Activated CD4-positive, alpha-beta T cell treated with anti-CD3 and anti-CD28 coated beads for 36 hours (primary cell): Measurements from ENCODE around the gene KLHDC4. TPM values are rescaled to one million over a fixed set of nuclear protein-coding genes. Genes with fewer than 3 reads are reported as not detected.

Experiments used
- ATAC-seq: fragments of 200-7000 bp; cut with Tn5 transposase; one replicate; pipeline ENCODE4 v1.10.0; 2021; ENCODE audit warnings: mild to moderate bottlenecking, moderate library complexity
- CTCF ChIA-PET: fragments of 350-600 bp; sonication (Branson Sonifier 250); formaldehyde crosslinking; loops from one replicate; lab custom pipeline; 2021; ENCODE audit warnings: antibody characterized with exemption; lab: Charles Lee
- POLR2A ChIA-PET: fragments of 350-600 bp; sonication (Branson Sonifier 250); formaldehyde crosslinking; loops from one replicate; lab custom pipeline; 2021; ENCODE audit warnings: antibody characterized with exemption, inconsistent platforms; lab: Charles Lee
- DNase-seq: peaks from one replicate; pipeline ENCODE4 v3.0.0-alpha.2; 2020
- H3K27ac Mint-ChIP-seq: one replicate; pipeline ENCODE4 v1.8.0; 2021; ENCODE audit warnings: mixed read lengths
- H3K27me3 Mint-ChIP-seq: one replicate; pipeline ENCODE4 v1.8.0; 2021; ENCODE audit warnings: mixed read lengths
- H3K36me3 Mint-ChIP-seq: one replicate; pipeline ENCODE4 v1.8.0; 2021; ENCODE audit warnings: low read depth, mixed read lengths
- H3K4me1 Mint-ChIP-seq: one replicate; pipeline ENCODE4 v1.8.0; 2021; ENCODE audit warnings: mixed read lengths
- H3K4me3 Mint-ChIP-seq: one replicate; pipeline ENCODE4 v1.8.0; 2021; ENCODE audit warnings: mild to moderate bottlenecking, moderate library complexity, mixed read lengths
- H3K9me3 Mint-ChIP-seq: one replicate; pipeline ENCODE4 v1.8.0; 2021; ENCODE audit warnings: low read depth, mixed read lengths
- intact Hi-C, 2 experiments: fragments of 100-400 bp; cut with DNase I in 1 of 2; cut with micrococcal nuclease in 1 of 2; formaldehyde crosslinking; loops; one replicate each; pipeline versions ENCODE4 v1.14.2 to v1.15.1; 2022 to 2024; cut with DNase I, micrococcal nuclease
- total RNA-seq, 2 experiments: library from RNA; stranded (reverse); gene quantifications; one replicate each; pipeline ENCODE4 v1.2.3, GENCODE V29; 2021

Gene KLHDC4
- total RNA-seq, 2 experiments from 2014 or later, result 67.0 to 77.3 TPM

DNA sequence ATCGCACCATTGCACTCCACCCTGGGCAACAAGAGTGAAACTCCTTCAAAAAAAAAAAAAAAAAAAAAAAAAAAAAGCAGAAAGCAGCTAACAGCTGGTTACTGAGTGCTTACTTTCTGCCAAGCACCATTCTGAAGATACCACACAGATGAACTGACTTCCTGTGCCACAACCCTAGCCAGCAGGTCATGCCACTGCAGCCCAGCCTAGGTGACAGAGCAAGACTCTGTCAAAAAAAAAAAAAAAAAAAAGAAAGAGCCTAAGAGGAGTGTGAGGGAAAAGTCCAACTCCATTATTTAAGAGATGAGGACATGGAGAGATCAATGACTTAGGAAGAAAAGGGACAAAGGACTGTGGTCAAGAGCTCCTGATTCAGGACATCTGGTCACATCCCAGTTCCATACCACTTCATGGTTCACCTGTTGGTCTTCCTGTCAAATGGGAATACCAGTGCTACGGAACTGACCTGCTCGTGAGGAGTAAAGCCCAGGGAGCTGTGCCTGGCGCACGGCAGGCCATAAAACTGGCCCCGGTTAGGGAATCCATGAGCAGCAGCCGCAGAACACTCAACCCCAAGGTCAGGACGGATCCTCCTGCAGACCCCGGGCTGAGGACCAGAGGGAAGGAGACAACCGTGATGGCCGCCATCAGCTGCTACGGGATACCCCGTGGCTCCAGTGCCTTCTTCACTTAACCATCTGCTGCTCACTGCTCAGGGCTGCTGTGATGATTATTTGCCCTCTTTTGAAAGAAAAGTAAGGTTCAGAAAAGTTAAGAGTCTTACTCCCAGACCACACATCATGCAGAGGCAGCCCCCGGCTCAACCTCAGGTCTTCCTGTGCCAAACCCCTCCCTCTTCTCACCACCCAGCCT is 950 bp downstream of the KLHDC4 start:
- peak; percentile 29 for DNase-seq
- peak; percentile 37 for ATAC-seq
- peak overlapping the region; percentile 100 for H3K4me3 Mint-ChIP-seq
- intact Hi-C loops, result loop anchor here (1.0 to 5.0 kb wide), 6 partner anchors 178 to 805 kb away; partner anchors contain the start of genes BANP (in 1 of the 2), MAP1LC3B (in 1 of the 2), ZC3H18 (in 1 of the 2) and ZCCHC14 (in 1 of the 2)
- POLR2A ChIA-PET, result interaction anchor here (3.0 kb wide), 1 partner anchor 14 kb away, joined by 13 read pairs; no protein-coding TSS in a partner anchor
- no peaks in the 10 kb centered on the region for H3K9me3 Mint-ChIP-seq
- H3K36me3 Mint-ChIP-seq, result peaks cover 44% of the 10 kb centered on the region
- H3K27me3 Mint-ChIP-seq, result no peaks in the 10 kb centered on the region
- H3K4me1 Mint-ChIP-seq, result peaks cover 35% of the 10 kb centered on the region
- CTCF ChIA-PET, result interaction anchor here (0.6 to 1.3 kb wide), 4 partner anchors 75 to 472 kb away, joined by 3 to 5 read pairs (median 3); no protein-coding TSS in a partner anchor
- peak overlapping the region; percentile 82 for H3K27ac Mint-ChIP-seq

- ChIA-PET POLR2A (no interaction called here), CTCF (interaction anchor here (1.7 kb wide), 1 partner anchor 109 kb away, joined by 4 read pairs; no protein-coding TSS in a partner anchor)
- no peaks in the 10 kb centered on the region for H3K27me3 Mint-ChIP-seq
- peak overlapping the region; percentile 9 for H3K27ac Mint-ChIP-seq
- no peak for ATAC-seq
- intact Hi-C loops, result no loop called here
- no peak for DNase-seq
- no peak overlapping the region for H3K4me3 Mint-ChIP-seq
- H3K4me1 Mint-ChIP-seq, result peaks cover 32% of the 10 kb centered on the region
- no peaks in the 10 kb centered on the region for H3K9me3 Mint-ChIP-seq
- H3K36me3 Mint-ChIP-seq, result peaks cover 55% of the 10 kb centered on the region
These were observed 3.2 kb downstream of the KLHDC4 start for GRCh38 chr16:87762620-87763019.

GRCh38 chr16:87762071-87762571 is 3.7 kb downstream of the KLHDC4 start:
- ChIA-PET POLR2A (no interaction called here), CTCF (interaction anchor here (1.7 kb wide), 1 partner anchor 109 kb away, joined by 4 read pairs; no protein-coding TSS in a partner anchor)
- Mint-ChIP-seq H3K4me3 (no peak overlapping the region), H3K27ac (peak overlapping the region; percentile 9), H3K27me3 (no peaks in the 10 kb centered on the region), H3K36me3 (peaks cover 55% of the 10 kb centered on the region), H3K9me3 (no peaks in the 10 kb centered on the region), H3K4me1 (peaks cover 30% of the 10 kb centered on the region)
- DNase-seq (no peak), ATAC-seq (no peak)
- intact Hi-C loops, result no loop called here

DNA sequence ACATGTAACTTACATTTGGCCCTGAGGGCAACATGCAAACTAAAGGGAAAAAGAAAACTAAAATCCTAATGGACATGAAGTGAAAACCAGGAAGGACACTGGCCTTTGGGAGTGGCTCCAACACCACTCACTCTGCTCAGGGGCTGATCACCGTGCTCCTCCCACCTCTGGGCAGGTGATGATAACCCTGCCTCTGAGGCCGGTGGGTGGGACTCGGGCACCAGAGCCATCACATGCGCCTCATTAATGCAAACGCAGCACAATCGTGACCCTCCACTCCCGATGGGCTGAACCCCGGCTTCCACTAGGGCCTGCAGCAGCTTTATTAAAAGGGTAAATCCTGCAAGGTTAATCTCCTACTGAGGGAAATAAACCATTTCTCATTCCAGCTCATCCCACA is 4.7 kb downstream of the KLHDC4 start:
- no peaks in the 10 kb centered on the region for H3K27me3 Mint-ChIP-seq
- peaks cover 59% of the 10 kb centered on the region for H3K36me3 Mint-ChIP-seq
- no peak overlapping the region for H3K4me3 Mint-ChIP-seq
- peaks cover 28% of the 10 kb centered on the region for H3K4me1 Mint-ChIP-seq
- H3K27ac Mint-ChIP-seq, result no peak overlapping the region
- no peak for DNase-seq
- ChIA-PET POLR2A (no interaction called here), CTCF (no interaction called here)
- no peaks in the 10 kb centered on the region for H3K9me3 Mint-ChIP-seq
- no peak for ATAC-seq
- intact Hi-C loops, result no loop called here

DNA sequence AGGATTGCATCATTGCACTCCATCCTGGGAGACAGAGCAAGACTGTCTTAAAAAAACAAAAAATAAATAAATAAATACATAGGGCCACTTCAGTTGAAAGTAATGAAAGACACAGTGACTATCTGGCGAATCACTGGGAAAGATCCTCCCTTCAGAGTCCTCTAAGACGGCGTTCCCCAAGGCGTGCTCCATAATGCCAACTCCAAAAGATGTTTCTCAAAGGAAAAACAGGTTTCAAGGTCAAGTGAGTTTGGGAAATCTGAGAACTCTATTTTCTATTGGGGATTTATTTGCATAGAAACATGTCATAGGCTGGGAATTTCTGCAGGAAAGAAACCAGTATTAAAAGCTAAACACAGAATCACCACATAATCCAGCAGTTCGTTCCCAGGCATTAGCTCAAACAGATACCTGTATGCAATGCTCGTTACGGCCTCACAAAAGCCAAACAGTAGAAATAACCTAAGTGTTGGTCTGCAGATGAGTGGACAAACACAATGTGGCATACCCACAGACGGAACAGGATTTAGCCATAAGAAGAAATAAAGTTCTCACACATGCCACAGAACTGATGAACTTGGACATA is 7.9 kb downstream of the KLHDC4 start:
- DNase-seq (no peak), ATAC-seq (no peak)
- ChIA-PET POLR2A (no interaction called here), CTCF (interaction anchor here (1.6 kb wide), 1 partner anchor 11 kb away, joined by 7 read pairs; no protein-coding TSS in a partner anchor)
- Mint-ChIP-seq H3K9me3 (no peaks in the 10 kb centered on the region), H3K4me1 (peaks cover 13% of the 10 kb centered on the region), H3K36me3 (peaks cover 67% of the 10 kb centered on the region), H3K27me3 (no peaks in the 10 kb centered on the region), H3K27ac (no peak overlapping the region), H3K4me3 (no peak overlapping the region)
- intact Hi-C loops, result no loop called here

GRCh38 chr16:87754535-87754934 is 11.3 kb downstream of the KLHDC4 start:
- ChIA-PET CTCF (no interaction called here), POLR2A (interaction anchor here (0.6 kb wide), 2 partner anchors 33 to 141 kb away, joined by 3 to 4 read pairs; no protein-coding TSS in a partner anchor)
- H3K4me1 Mint-ChIP-seq, result no peaks in the 10 kb centered on the region
- DNase-seq (no peak), ATAC-seq (no peak)
- no peaks in the 10 kb centered on the region for H3K9me3 Mint-ChIP-seq
- no peaks in the 10 kb centered on the region for H3K27me3 Mint-ChIP-seq
- intact Hi-C loops, result no loop called here
- no peak overlapping the region for H3K4me3 Mint-ChIP-seq
- H3K27ac Mint-ChIP-seq, result no peak overlapping the region
- peaks cover 54% of the 10 kb centered on the region for H3K36me3 Mint-ChIP-seq

DNA sequence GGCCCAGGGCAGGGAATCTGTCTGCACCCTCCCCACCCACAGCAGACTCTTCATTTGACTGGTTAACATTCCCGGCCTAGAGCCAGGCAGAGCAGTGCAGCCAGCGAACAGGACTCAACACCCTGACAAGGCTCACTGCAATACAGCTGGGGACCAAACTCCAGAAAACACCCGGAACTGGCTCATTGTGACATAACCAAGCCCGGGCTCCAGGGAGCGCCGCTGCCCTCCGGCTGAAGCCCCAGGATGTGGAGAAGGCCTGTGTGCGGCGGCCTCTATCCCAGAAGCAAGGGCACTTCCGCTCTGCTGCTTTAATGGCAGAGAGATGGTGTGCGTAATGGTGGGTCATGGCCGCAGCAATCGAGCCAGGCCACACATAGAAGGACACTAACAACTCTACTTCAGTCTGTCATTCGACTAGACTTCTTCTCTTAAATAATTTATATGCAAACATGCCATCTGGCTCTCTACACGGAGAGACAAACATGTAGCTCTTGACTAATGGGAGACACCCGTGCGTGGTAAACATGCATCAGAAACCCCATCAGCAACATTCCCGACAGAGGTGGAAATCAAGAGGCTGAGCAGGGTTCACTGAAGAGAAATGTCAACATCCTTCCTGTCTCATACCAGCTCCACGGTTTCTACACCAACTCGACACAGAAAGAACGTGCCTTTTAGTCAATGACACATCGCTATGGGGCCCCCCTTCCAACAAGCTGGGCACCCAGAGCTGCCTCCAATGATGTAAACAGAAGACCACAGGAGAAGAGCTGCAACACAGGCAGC is 18.0 kb downstream of the KLHDC4 start:
- Mint-ChIP-seq H3K4me3 (no peak overlapping the region), H3K9me3 (no peaks in the 10 kb centered on the region), H3K27ac (no peak overlapping the region), H3K4me1 (no peaks in the 10 kb centered on the region), H3K36me3 (peaks cover 56% of the 10 kb centered on the region), H3K27me3 (no peaks in the 10 kb centered on the region)
- ChIA-PET POLR2A (no interaction called here), CTCF (interaction anchor here (1.0 kb wide), 1 partner anchor 77 kb away, joined by 3 read pairs; no protein-coding TSS in a partner anchor)
- intact Hi-C loops, result no loop called here
- DNase-seq (no peak), ATAC-seq (no peak)

- H3K4me3 Mint-ChIP-seq, result no peak overlapping the region
- DNase-seq, result no peak
- CTCF ChIA-PET, result no interaction called here
- peaks cover 56% of the 10 kb centered on the region for H3K36me3 Mint-ChIP-seq
- H3K27me3 Mint-ChIP-seq, result no peaks in the 10 kb centered on the region
- POLR2A ChIA-PET, result no interaction called here
- H3K4me1 Mint-ChIP-seq, result peaks cover 4% of the 10 kb centered on the region
- no peak for ATAC-seq
- H3K27ac Mint-ChIP-seq, result no peak overlapping the region
- H3K9me3 Mint-ChIP-seq, result no peaks in the 10 kb centered on the region
- intact Hi-C loops, result no loop called here
These were observed 19.6 kb downstream of the KLHDC4 start for GRCh38 chr16:87746178-87746577.

DNA sequence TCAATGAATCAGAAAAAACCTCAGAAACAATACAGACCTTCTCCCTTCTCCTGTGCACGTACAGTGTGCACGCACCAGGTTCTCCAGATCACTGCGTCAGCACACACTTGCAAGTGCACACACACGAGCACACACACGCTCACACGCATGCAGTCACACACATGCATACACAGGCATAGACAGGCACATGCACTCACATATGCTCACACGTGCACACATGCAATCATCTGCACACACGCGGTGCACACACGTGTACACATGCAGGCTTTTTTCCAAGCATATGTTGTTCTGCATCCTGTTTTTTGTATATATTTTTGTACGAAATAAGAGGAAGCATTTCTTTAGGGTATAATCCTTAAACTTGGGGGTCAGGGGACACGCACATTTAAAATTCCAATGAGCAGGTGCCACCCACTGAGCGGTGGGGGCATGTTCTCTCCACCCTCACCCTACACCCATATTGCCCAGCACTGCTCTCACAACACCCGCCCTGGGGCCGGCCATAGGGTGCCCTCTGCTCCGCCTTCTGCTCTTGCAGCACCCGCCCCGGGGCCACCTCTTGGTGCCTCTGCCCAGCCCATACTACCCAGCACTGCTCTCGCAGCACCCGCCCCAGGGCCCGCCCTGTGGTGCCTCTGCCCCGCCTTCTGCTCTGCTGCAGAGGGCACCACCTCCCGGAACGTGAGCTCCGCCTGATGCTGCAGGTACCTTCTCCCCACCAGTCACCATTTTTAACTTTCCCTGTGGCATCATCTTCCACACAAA is 20.9 kb downstream of the KLHDC4 start:
- intact Hi-C loops, result no loop called here
- H3K36me3 Mint-ChIP-seq, result peaks cover 51% of the 10 kb centered on the region
- H3K27ac Mint-ChIP-seq, result no peak overlapping the region
- H3K4me1 Mint-ChIP-seq, result peaks cover 7% of the 10 kb centered on the region
- CTCF ChIA-PET, result interaction anchor here (1.0 kb wide), 1 partner anchor 34 kb away, joined by 3 read pairs; no protein-coding TSS in a partner anchor
- ATAC-seq (no peak), DNase-seq (no peak)
- POLR2A ChIA-PET, result no interaction called here
- H3K27me3 Mint-ChIP-seq, result no peaks in the 10 kb centered on the region
- no peaks in the 10 kb centered on the region for H3K9me3 Mint-ChIP-seq
- H3K4me3 Mint-ChIP-seq, result no peak overlapping the region

DNA sequence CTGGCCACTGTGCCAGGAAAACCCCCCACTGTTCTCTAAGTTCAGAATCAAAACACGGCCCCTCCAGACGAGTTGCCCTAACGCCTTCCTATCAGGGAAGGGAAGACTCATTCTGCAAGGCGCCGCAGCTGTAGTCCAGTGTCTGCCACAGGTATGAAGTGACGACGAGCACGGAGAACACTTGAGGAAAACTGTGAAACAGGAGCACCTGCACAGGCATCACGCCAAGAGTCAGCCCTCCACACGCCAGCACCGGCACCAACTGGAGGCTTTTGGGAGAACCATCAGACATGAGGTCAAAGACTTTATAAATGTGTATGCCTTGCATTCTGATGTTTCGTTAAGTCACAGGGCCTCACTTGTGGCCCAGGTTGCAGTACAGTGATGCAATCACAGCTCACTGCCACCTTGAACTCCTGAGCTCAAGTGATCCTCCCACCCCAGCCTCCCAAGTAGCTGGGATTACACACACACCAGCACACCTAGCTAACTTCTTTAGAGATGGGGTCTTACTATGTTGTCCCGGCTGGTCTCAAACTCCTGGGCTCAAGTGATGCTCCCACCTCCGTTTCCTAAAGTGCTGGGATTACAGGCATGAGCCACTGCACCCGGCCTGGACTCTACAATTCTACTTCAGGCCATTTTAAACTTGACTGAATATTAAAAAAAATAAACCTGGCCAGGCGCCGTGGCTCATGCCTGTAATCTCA is 22.9 kb downstream of the KLHDC4 start:
- no peak for DNase-seq
- no peaks in the 10 kb centered on the region for H3K9me3 Mint-ChIP-seq
- no peaks in the 10 kb centered on the region for H3K27me3 Mint-ChIP-seq
- intact Hi-C loops, result no loop called here
- H3K27ac Mint-ChIP-seq, result no peak overlapping the region
- H3K4me3 Mint-ChIP-seq, result no peak overlapping the region
- no peak for ATAC-seq
- POLR2A ChIA-PET, result interaction anchor here (0.6 kb wide), 1 partner anchor 23 kb away, joined by 6 read pairs; the partner anchor contains the start of gene KLHDC4
- H3K36me3 Mint-ChIP-seq, result peaks cover 36% of the 10 kb centered on the region
- H3K4me1 Mint-ChIP-seq, result peaks cover 7% of the 10 kb centered on the region
- CTCF ChIA-PET, result no interaction called here
